ENCODE measurements around the gene DNAJB8.

- TF ChIP-seq CTCF (IDR thresholded peaks at IDR 0.05) = no peak
- TF ChIP-seq POLR2AphosphoS5 (IDR thresholded peaks at IDR 0.05) = no peak
- no peak for TF ChIP-seq POLR2A (IDR thresholded peaks at IDR 0.05)
- no peak for TF ChIP-seq EP300 (IDR thresholded peaks at IDR 0.05)
These were observed 8.7 kb upstream of the DNAJB8 start for GRCh38 chr3:128475355-128475754.
